Vagina (tissue), 2 donors: ENCODE measurements around the gene ADAMTSL1.

Experiments used
- POLR2A ChIP-seq, 2 donors: fragments of 450-650 bp; IDR thresholded peaks; one replicate each; pipeline ENCODE4 v1.6.1; 2017; ENCODE audit warnings: antibody characterized with exemption in 2 of 2, mild to moderate bottlenecking in 2 of 2, moderate library complexity in 2 of 2
- POLR2AphosphoS5 ChIP-seq, 2 donors: sonication (generic); formaldehyde crosslinking; IDR thresholded peaks; one replicate each; pipeline ENCODE4 v1.9.0; 2017; ENCODE audit warnings: antibody characterized with exemption in 2 of 2, mild to moderate bottlenecking in 2 of 2, low read depth in 1 of 2; ENCODE audit not compliant: insufficient read depth in 1 of 2
- TF ChIP-seq, protein P1 (sequence below), 3 experiments: fragments of 450-650 bp in 2 of 3; fragments of 200-600 bp in 1 of 3; sonication (generic) in 1 of 3; IDR thresholded peaks; one replicate each; pipeline ENCODE4 v1.5.1; 2017 to 2019; ENCODE audit warnings: antibody characterized with exemption in 3 of 3, mild to moderate bottlenecking in 2 of 3, moderate library complexity in 2 of 3

DNA sequence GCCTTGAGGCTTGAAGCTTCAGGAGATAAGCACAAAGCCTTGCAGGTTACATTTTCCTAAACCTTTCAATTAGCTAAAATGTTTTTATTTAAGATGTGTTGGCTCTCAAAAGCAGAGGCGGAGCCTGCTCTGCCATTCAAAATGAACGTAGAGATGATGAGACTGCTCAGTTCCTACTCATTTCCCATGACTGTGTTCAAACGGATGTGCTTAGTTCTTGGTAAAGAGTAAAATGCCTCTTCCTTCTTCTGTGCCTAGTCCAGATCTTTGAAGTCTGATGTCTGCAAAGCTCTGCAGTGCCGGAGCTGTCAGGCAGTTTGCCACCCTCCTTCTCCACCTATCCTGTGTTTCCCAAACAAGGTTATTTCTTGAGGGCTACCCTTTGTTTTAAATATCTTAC is 46.3 kb upstream of the ADAMTSL1 start:
- TF ChIP-seq, protein P1, sequence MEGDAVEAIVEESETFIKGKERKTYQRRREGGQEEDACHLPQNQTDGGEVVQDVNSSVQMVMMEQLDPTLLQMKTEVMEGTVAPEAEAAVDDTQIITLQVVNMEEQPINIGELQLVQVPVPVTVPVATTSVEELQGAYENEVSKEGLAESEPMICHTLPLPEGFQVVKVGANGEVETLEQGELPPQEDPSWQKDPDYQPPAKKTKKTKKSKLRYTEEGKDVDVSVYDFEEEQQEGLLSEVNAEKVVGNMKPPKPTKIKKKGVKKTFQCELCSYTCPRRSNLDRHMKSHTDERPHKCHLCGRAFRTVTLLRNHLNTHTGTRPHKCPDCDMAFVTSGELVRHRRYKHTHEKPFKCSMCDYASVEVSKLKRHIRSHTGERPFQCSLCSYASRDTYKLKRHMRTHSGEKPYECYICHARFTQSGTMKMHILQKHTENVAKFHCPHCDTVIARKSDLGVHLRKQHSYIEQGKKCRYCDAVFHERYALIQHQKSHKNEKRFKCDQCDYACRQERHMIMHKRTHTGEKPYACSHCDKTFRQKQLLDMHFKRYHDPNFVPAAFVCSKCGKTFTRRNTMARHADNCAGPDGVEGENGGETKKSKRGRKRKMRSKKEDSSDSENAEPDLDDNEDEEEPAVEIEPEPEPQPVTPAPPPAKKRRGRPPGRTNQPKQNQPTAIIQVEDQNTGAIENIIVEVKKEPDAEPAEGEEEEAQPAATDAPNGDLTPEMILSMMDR (IDR thresholded peaks at IDR 0.05) = no peak
- TF ChIP-seq POLR2A (IDR thresholded peaks at IDR 0.05) = no peak
- TF ChIP-seq POLR2AphosphoS5 (IDR thresholded peaks at IDR 0.05; ENCODE audit: insufficient read depth in 1 of 2, low read depth in 1 of 2) = no peak
